ENCODE data around the gene KBTBD12. TPM values are rescaled to one million over a fixed set of nuclear protein-coding genes. Genes with fewer than 3 reads are reported as not detected.

KBTBD12 gene
- total RNA-seq, 2 experiments from 2014 or later, result not detected

DNA sequence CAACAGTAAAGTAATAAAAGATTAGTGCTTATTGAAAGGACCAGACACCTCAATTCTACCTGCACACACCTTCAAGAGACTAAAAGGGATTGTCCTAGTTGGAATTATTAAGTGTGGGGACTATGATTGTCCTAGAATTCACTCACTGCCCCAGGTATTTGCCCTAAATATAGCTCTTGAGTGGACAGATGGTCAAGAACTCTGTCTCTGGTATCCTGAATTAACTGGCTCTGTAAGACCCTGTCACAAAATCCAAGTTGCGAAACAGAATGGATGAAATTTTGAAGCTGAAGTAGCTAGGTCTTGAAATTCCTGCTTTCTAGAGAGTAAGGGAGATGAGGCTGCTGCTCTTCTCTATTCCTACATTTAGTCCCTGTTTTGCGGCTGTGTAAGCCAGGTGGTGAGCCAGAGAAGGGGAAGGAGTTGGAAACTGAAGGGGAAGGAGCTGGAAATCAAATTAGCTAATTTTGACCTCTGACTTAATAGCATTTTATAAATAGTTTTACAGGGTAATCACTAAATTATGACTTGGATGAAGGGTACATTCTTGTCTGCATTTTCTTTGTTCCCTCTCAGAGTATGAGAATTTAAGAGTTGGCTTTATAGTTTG, 34.5 kb downstream of the KBTBD12 start:
- POLR2A ChIA-PET, result no interaction called here
- CTCF ChIA-PET, result interaction anchor here (1.3 kb wide), 1 partner anchor 9 kb away, joined by 3 read pairs; no protein-coding TSS in a partner anchor

DNA sequence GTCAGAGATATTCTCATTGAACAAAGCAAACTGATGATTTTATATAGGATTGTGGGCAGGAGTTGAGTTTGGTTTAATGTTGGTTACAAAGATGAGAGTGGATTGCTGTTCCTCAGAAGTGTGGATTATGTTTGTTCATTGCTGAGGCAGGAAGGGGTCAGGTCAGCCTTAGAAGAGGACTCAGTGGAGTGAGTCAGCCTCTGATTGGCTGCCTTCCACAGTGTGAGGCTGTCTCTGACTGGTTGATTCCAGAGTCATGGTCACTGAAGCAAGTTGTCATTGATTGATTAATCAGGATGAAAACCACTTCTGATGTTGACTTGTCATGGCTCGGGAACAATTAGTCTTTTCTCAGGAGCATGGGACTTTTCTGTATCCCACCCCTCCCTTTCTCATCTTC, 36.2 kb downstream of the KBTBD12 start:
- ChIA-PET POLR2A (no interaction called here), CTCF (no interaction called here)

DNA sequence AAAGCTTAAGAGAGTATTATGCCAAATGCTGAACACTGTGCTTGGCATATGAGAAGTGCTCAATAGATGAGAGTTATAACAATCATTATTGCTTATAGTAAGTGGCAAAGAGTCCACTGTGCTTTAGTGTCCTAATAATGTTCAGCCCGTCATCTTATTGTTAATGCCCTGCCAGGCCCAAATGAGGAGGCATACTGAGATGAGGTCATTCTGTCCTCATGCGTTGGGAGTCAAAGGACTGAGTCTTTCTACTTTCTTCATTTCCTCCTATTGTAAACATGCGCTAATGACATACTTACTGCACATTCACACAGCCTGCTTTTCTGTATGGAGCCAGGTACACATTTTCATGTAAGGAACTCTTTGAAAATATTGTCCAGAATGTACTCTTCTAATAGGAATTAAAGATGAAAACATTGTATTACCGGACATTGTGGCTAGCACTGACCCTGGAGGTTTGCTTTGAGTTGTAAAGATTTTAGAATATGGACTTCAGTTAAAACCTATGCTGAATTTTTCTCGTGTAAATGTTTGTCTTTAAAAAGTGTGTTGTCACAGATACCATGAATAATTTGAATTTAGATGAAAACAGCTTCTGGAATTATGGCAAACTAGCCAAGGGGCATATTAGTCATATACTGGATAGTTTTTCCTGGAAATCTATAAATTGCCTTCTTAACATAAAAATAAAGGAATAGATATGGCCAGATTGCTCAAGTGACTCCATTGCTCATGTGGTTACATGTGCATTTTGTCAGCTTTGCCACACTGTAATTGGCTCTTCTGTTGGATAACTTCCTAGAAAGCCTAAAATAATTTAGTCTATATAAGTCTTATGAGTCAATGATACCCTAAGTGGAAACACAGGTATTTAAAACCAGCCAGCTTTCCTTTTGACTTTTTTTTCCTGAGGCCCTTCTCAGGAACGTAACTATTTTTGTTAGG, 38.3 kb downstream of the KBTBD12 start:
- ChIA-PET POLR2A (no interaction called here), CTCF (no interaction called here)

DNA sequence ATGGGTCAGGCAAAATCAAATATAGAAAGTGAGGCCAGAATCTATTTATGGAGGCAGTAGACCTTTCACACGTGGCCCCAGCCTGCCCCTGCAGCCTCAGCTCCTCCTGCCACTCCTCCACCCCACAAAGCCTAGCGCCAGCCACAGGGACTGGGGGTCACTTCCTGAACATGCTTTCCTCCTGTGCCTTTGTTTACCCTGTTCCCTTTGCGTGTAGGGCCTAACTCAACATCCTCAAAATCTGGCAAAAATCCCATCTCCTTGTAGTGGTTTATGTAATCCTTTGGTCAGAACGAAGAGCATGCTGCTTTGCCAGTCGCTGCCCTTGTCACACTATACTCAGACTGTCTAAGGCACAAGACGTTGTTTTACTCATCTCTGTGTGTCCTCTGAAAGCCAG, 39.6 kb downstream of the KBTBD12 start:
- ChIA-PET CTCF (no interaction called here), POLR2A (no interaction called here)

DNA sequence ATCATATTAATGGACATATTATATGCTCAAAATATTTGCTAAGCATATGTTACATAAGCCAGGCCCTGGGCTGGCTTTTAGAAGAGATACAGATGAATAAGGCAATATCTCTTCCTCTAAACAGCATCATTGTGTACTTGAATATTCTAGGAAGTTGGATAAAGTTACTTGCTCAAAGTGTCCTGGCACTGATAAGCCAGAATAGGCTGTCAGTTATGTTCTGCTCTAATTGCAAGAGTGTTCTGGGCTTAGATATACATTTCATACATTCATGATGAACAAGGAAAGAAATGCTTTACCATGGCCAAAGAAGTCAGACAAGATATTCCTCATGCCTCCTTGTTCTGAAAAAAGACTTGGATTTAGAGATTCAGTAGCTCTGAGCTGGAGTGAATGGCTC, 40.7 kb downstream of the KBTBD12 start:
- POLR2A ChIA-PET, result no interaction called here
- CTCF ChIA-PET, result no interaction called here

DNA sequence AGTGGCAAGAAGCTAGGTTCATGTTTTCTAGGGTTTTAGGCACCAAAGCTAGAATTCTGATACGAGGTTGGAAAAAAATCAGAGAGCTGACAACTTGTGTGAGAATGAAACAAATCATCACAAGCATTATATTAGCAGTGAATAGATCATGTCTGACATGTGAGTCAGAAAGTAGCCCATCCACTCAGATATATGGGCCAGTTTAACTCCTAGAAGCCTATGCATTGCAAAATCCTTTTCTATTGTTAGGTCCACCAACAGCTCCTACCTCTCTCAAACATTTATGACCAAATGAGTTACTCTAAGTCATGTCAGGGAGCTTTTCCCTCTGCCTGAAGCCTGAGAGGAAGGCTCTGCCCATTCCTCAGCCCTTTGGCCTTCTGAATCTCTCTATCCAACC, 44.0 kb downstream of the KBTBD12 start:
- ChIA-PET POLR2A (no interaction called here), CTCF (interaction anchor here (1.2 kb wide), 1 partner anchor 10 kb away, joined by 3 read pairs; no protein-coding TSS in a partner anchor)

DNA sequence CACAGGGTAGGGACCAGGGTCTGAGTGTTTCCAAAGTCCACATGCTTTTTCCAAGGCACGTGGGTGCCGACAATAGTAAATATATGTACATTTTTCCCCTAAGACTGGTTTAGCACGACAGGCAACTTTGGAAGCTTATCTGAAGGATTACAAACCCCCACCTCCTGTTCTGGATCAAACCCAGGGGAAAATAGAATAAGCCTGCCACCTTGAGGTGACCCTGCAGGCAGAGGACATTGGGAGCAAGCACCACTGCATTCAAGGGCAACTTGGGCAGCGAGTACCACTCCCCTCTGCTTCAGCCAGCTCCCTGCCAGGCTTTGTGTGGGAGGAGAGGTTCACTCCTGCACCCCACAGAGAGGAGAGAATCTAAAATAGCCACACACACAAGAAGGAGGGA, 44.8 kb downstream of the KBTBD12 start:
- POLR2A ChIA-PET, result no interaction called here

DNA sequence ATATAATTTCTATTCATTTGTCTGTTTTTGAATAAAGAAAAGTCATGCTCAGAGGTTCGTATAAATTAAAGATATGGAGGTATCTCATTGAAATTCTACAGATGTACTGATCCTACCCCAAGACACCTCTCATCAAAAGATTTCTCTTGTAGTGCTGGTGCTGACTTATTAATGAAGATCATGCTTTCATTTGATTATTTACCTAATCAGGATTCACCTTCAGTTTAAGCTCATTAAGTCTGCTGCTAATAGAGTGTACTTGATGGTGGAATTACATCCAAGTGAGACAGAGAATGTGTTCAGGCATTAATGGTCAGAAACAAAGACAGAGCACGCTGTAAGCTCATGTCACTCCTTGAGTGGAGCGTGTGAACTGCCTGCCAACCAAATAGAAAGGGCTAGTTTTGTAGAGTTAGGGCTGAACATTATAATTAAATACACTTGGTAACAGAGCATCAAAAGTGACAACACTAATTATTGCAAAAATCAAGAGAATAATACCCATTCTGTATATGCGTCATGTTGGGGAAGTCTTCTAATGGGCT, 45.5 kb downstream of the KBTBD12 start:
- ChIA-PET CTCF (no interaction called here), POLR2A (no interaction called here)

More for the DNA sequence above, 44.8 kb downstream of the KBTBD12 start:
- CTCF ChIA-PET, result no interaction called here

DNA sequence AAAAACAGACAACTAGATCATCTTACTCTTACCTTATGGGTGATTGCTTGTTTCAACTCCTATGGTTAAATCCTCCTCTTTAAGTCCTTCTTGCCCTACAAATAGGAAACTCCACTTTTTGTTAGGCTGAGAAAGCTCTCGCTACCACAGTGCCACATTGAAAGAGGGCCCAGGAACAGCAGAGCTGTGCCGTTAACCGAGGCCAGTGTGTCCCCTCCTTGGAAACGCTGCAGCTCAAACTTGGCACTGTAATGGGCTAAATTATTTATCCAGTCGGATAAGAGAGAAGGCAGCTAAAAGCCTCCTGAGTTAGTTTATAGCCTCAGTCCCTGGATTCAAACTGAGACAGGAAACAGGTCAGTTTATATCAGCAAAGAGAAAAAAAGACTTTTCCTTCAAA, 46.1 kb downstream of the KBTBD12 start:
- ChIA-PET CTCF (no interaction called here), POLR2A (no interaction called here)

DNA sequence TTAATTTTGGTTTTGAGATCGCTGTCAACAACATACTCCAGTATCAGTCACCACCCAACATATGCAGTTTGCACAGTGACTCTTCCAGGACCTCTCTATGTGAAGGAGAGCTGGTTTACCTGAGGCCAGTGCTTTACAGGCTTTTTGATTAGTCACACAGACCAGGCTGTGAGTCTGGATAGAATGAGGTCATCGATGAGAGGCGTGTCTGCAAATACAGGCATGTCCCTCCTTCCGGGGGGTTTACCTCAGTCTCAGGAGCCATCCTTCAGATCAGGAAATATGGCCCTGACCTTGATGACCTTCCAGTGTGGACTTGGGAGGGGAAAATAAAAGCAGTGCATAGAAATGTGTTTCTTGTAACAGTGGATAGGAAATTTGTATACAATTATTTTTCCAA, 46.9 kb downstream of the KBTBD12 start:
- POLR2A ChIA-PET, result no interaction called here
- CTCF ChIA-PET, result no interaction called here

DNA sequence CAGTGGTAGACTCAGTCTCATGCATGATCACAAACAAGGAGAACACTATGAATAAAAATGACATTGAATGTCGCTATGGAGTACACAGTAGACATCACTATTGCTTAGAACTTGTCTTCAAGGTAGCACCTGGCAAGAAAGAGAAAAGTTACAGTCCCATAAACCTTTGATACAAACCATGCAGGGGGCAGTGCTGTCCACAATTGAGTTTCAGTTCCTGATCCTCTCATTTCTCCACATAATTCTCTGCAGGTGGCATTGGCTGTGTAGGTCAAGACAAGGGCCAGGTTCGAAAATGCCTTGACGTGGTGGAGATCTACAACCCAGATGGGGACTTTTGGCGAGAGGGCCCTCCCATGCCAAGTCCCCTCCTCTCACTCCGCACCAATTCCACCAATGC, 47.9 kb downstream of the KBTBD12 start:
- ChIA-PET POLR2A (no interaction called here), CTCF (no interaction called here)

DNA sequence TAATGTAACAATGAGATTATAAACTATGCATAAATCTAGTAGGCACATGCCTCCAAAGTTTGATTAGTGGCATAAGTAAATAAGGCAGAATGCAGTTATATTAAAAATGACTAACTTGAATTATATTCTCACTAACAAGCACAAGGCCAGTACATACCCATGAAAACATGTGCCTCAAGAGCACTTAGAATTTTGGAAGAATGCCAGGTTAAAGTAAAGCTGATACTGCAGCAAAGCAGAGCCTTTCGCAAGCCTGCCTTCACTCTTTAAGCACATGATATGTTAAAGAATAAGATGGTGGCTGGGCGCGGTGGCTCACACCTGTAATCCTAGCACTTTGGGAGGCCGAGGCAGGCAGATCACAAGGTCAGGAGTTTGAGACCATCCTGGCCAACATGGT, 49.0 kb downstream of the KBTBD12 start:
- CTCF ChIA-PET, result no interaction called here
- POLR2A ChIA-PET, result no interaction called here

DNA sequence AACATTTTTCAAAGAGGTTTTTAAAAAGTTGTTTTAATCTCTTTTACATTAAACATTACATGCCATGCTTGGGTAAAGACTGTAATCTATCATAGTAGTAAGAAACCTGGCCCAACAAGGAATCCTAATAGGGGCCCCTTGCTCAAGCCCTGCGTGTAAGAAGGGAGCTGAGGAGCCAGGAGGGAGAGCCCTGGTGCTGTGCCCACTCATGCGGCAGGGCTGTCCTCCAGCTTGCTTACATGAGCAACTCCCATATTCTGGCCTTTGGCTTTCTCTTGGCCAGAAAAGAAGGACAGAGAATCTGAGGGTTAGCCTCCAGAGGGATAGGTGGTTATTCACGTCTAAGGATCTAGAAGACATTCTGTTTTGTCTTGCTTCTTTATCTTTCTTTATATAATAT, 49.8 kb downstream of the KBTBD12 start:
- POLR2A ChIA-PET, result no interaction called here
- CTCF ChIA-PET, result no interaction called here

DNA sequence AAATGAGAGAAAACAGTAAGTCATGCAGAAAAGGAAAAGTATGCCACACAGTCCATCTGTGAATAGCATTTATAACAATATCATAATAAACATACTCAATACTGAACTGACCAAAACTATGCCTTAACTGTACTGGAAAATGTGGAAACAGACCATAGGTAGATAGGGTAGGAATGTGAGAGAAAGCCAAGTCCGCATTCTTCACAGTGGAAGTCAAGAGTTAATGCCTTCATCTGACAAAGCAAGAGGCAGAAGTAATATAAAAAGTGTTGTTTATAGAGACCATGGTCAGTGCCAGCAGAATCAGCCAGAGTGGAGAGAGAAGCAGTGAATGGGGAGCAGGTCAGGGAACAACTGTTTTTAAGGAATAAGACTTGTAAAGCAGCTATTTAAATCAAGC, 52.3 kb downstream of the KBTBD12 start:
- CTCF ChIA-PET, result no interaction called here
- POLR2A ChIA-PET, result no interaction called here

DNA sequence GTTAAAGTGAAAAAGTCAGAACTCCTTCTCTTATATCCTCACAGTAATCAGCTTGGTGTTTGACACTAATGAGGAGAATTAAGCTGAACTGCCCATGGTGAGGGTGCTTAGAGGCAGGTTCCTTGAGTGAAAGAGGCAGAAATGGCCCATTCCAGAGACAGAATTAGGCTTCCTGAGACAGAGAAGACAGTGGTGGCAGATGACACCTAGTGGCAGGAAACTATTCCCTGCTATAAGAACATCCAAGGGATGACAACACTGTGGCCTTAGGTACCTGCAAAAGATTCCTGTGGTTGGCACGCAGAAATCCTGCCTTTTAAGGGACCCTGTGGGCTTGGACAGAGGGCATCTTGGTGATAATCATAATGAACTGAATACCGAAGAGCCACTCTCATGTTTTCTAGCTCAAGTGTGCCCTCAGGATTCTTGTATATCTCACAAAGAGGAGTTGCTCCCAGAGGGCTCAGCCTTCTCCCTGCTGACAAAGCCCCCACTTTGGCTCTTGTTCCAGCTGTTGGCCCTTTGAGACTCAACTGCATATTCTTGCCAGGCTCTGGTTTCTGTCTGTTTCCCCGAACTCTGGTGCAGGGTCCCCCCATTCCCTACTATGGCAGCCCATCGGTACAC, 56.0 kb downstream of the KBTBD12 start:
- CTCF ChIA-PET, result interaction anchor here (0.5 to 0.9 kb wide), 2 partner anchors 30 to 594 kb away, joined by 3 read pairs; no protein-coding TSS in a partner anchor

DNA sequence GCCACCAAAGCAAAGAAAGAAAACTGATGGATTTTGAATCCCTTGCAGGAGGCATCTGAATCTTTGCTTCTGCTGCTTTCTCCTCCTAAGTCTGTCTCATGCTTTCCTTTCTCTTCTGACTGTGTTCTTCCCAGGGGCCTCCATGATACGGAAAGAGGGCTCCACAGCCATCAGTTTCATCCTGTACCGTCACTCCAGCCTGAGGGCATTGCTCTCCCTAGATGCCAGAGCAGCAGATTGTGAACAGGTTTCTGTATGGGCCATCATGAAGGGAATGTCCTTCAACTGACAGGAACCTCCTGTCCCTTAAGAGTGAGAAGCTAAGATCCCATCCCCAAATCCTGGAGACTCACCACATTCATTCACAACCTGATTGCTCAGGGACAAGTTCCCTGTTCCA, 59.2 kb downstream of the KBTBD12 start:
- POLR2A ChIA-PET, result no interaction called here
- CTCF ChIA-PET, result no interaction called here

More for the DNA sequence above, 56.0 kb downstream of the KBTBD12 start:
- POLR2A ChIA-PET, result no interaction called here

DNA sequence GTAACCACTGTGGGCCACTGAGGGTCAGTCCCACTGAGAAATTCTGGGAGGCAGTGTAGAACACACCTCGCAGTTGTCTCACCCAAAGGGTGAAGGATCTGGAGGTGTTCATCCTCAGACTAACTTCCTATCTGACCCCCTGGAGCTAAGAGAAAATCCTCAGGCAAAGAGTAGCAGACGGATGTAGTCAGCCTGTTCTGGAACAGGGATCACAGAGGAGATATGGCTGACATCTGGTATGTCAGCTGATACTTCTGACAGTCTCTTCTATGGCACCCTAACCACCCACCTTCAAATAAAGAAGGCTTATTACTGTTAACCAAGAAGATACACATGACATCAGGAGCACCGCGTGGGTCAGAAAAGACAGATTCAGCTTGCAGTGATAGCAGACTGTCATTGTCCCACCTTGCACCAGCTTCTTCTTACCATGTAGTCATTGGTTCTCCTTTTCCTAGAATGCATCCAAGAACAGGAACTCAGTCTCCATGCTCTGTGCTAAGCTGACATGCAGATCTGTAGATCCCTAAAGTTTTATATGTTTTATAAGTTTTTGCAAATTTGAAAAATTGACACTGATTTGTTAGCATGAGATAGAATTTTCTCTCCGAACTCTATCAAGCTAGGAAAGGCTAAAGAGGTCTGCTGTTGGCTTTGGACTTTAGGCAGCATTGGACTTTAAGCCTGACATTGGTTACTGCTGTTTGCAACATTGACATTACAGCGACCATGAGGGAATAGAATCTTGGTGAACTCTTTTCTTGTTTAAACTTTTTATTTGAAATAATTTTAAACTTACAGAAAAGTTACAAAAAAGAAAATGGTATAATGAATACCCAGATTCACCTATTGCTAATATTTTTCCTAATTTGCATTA, 60.4 kb downstream of the KBTBD12 start:
- CTCF ChIA-PET, result interaction anchor here (0.5 kb wide), 1 partner anchor 18 kb away, joined by 3 read pairs; no protein-coding TSS in a partner anchor
- POLR2A ChIA-PET, result no interaction called here

DNA sequence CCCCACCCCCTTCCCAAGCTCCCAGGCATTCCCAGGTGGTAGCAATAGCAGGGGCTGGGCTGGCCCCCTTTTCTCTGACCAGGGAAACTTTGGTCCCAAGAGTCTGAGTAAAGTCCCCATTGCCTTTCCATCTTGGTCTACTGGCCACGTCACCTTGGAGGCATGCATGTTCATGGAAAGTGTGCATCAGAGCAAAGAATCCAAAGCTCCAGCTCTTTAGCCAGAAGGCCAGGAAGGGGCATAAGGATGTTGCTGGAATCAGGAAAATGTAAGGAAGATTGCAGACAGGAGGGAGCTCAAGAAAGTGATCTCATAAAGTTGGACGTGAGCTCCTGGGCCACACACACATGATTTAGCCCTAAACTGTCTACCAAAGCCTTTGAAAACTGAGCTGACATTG, 63.6 kb downstream of the KBTBD12 start:
- ChIA-PET CTCF (no interaction called here), POLR2A (no interaction called here)

DNA sequence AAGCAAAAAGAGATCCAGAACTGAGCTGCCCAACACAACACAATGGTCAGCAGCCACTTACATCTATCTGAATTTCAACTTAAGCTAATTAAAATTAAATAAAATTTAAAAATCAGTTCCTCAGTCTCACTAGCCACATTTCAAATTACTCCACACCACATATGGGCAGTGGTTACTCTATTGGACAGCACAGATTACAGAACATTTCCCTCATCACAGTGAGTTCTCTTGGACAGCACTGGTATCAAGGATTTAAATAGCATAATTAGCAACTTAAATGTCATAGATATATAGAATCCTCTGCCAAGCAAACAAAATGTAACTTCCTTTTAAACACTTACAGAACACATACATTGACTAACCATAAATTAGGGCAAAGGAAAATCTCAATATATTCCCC, 64.4 kb downstream of the KBTBD12 start:
- ChIA-PET POLR2A (no interaction called here), CTCF (no interaction called here)

DNA sequence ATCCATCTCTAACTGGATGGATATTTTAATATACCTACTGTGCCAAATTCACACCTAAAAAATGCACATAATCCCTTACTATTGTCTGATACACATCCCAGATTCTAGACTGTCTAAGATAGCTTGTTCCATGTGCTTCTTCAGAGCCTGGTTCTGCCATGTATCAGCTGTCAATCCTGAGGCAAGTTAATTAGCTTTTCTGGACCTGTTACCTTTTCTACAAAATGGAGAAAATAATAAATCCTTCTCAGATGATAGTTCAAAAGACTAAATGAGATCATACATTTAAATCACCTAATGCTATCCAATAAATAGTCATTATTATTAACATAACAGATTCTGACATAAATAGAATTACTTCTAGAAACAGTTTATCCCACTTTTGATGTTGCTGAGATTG, 66.1 kb downstream of the KBTBD12 start:
- CTCF ChIA-PET, result no interaction called here
- POLR2A ChIA-PET, result no interaction called here

All from activated CD8-positive, alpha-beta memory T cell treated with anti-CD3 and anti-CD28 coated beads for 36 hours (primary cell).